ENCODE data around the gene CXCL10. TPM values are rescaled to one million over a fixed set of nuclear protein-coding genes. Genes with fewer than 3 reads are reported as not detected.

CXCL10 gene
- total and polyA plus RNA-seq, 9 of the 15 experiments (the other 6 are each of a cell fraction or from before 2014, with no cell fraction given): 0.06 to 0.18 (median 0.08) TPM; not detected in 6

GRCh38 chr4:76055421-76055820 is 32.1 kb upstream of the CXCL10 start:
- TF ChIP-seq FOXK2 (conservative IDR thresholded peaks at IDR 0.05 in 1 of 2, IDR thresholded peaks at IDR 0.05 in 1 of 2; ENCODE audit: low read depth in 2 of 2): no peak
- no peak for TF ChIP-seq SRSF3 (IDR thresholded peaks at IDR 0.05; ENCODE audit: insufficient read depth, low read length)
- no peak for TF ChIP-seq KAT8 (IDR thresholded peaks at IDR 0.05; ENCODE audit: low read depth)
- no peak for TF ChIP-seq TARDBP (IDR thresholded peaks at IDR 0.05)
- no peak for TF ChIP-seq MYNN (IDR thresholded peaks at IDR 0.05)
- no peak for TF ChIP-seq MYNN (CRISPR knock-in tag; IDR thresholded peaks at IDR 0.05)
- no peak for TF ChIP-seq TCF7 (IDR thresholded peaks at IDR 0.05; ENCODE audit: borderline replicate concordance)
- no peak for TF ChIP-seq MEF2D (tag; conservative IDR thresholded peaks at IDR 0.05; ENCODE audit: low read depth)
- TF ChIP-seq ATF7 (IDR thresholded peaks at IDR 0.05): no peak
- TF ChIP-seq KLF16 (IDR thresholded peaks at IDR 0.05): no peak
- no peak for TF ChIP-seq HSF4 (CRISPR knock-in tag; IDR thresholded peaks at IDR 0.05; ENCODE audit: borderline replicate concordance)
- no peak for TF ChIP-seq ZBTB40 (IDR thresholded peaks at IDR 0.05)
- TF ChIP-seq ZBTB40 (CRISPR knock-in tag; IDR thresholded peaks at IDR 0.05): no peak
- no TSS peak for BruUV-seq (replicated peaks)
- Histone ChIP-seq H3K9me1 (ENCODE audit: control insufficient read depth, insufficient read depth, low read length) (no peaks in the 10 kb centered on the region), H3K79me2 (ENCODE audit: control insufficient read depth, insufficient read depth, low read length) (no peaks in the 10 kb centered on the region), H3K9ac (ENCODE audit: insufficient read depth in 1 of 2, low read depth in 2 of 2, low read length in 2 of 2) (no peak overlapping the region), H3K27ac (ENCODE audit: extremely low read depth, low read depth, low read length) (no peak overlapping the region), H3K27me3 (ENCODE audit: control insufficient read depth in 2 of 2, insufficient read depth in 2 of 2, low read length in 2 of 2) (peaks cover 0 to 2% of the 10 kb centered on the region in 2 experiments; a peak in 1 of 5 replicates), H2AFZ (ENCODE audit: low read depth, low read length) (no peak overlapping the region), H3K9me3 (replicated peaks; ENCODE audit: control insufficient read depth, insufficient read depth, low read depth, low read length) (no peaks in the 10 kb centered on the region), H3K4me2 (ENCODE audit: insufficient read depth, low read length) (no peak overlapping the region), H3K4me1 (replicated peaks in 1 of 2; ENCODE audit: control insufficient read depth in 2 of 2, insufficient read depth in 2 of 2, low read length in 2 of 2) (peaks cover 0 to 4% of the 10 kb centered on the region in 2 experiments; a peak in 1 of 5 replicates), H3K36me3 (ENCODE audit: control insufficient read depth, insufficient read depth, low read length) (no peaks in the 10 kb centered on the region), H4K20me1 (replicated peaks; ENCODE audit: control insufficient read depth, insufficient read depth, low read length) (no peaks in the 10 kb centered on the region), H3K4me3 (no peak overlapping the region)
- 15% methylated on average over 2 of the region's 2 CpGs for WGBS (ENCODE audit: insufficient coverage, low coverage, missing lambda C conversion rate)
- ChIA-PET CTCF (ENCODE audit: low intra/inter-chr PET ratio) (no interaction called here), POLR2A (interaction anchor here (0.7 kb wide), 1 partner anchor 46 kb away, joined by 3 read pairs; no protein-coding TSS in a partner anchor)
- in situ Hi-C loops (cut with MboI): no loop called here
- no peak for FAIRE-seq
- intact Hi-C loops (cut with micrococcal nuclease): no loop called here
- DNase-seq (ENCODE audit: extremely low read depth in 1 of 4, low spot score in 3 of 4): no peak
- ATAC-seq: no peak

Data from K562 (cell line).